HG03280 (cell line): ENCODE results near the gene ZNF45.
"Not testable (repeated sequence)": the region's sequence is repeated elsewhere in the genome, so short reads cannot be mapped to it uniquely, and the experiment has no call there.

Source experiments
- ATAC-seq: cut with Tn5 transposase; IDR thresholded peaks from one replicate; pipeline ENCODE4 v1.9.1; 2021; ENCODE audit warnings: mild to moderate bottlenecking, moderate library complexity; ENCODE audit not compliant: unreplicated experiment

ZNF45 gene

GRCh38 chr19:43914051-43914450 is 21.0 kb downstream of the ZNF45 start:
- no peak for ATAC-seq

- ATAC-seq = no peak
Measured at GRCh38 chr19:43913383-43913782, 21.7 kb downstream of the ZNF45 start.

GRCh38 chr19:43910884-43911283 is 24.2 kb downstream of the ZNF45 start:
- ATAC-seq = no peak

- ATAC-seq = no peak
Measured at GRCh38 chr19:43908659-43909058, 26.4 kb downstream of the ZNF45 start.

GRCh38 chr19:43906774-43907173 is 28.3 kb downstream of the ZNF45 start:
- no peak for ATAC-seq

- no peak for ATAC-seq
Measured at GRCh38 chr19:43905897-43906296, 29.2 kb downstream of the ZNF45 start.

- no peak for ATAC-seq
Measured at GRCh38 chr19:43902399-43902798, 32.7 kb downstream of the ZNF45 start.

GRCh38 chr19:43901395-43902390 is 33.4 kb downstream of the ZNF45 start:
- ATAC-seq = peak; percentile 63

- no peak for ATAC-seq
Measured at GRCh38 chr19:43895727-43896308, 39.3 kb downstream of the ZNF45 start.

- ATAC-seq = no peak
Measured at GRCh38 chr19:43883864-43884263, 51.2 kb downstream of the ZNF45 start, which contains the start of gene ZNF404. TSS of gene ZNF404 (minus strand) at chr19:43883964.

GRCh38 chr19:43880483-43880882 is 54.6 kb downstream of the ZNF45 start:
- ATAC-seq = no peak

- no peak for ATAC-seq
Measured at GRCh38 chr19:43872547-43873336, 62.3 kb downstream of the ZNF45 start.

GRCh38 chr19:43866923-43867322 is 68.2 kb downstream of the ZNF45 start:
- not testable (repeated sequence) for ATAC-seq
